ENCODE measurements around the gene ZNF195.
A peak's percentile ranks its signal among the peaks of the same experiment; 100 is the strongest.
"Not testable (repeated sequence)": the region's sequence is repeated elsewhere in the genome, so short reads cannot be mapped to it uniquely, and the experiment has no call there.

- TF ChIP-seq CTCF (IDR thresholded peaks at IDR 0.05), result peak in 5 of 7 experiments; percentile 67 to 80 (median 74)
- TF ChIP-seq POLR2A, POLR2AphosphoS5 (IDR thresholded peaks at IDR 0.05): not testable (repeated sequence)
Observed at GRCh38 chr11:3408722-3409121, 29.8 kb upstream of the ZNF195 start.
